ENCODE results near the gene FPR3. TPM values are rescaled to one million over a fixed set of nuclear protein-coding genes. Genes with fewer than 3 reads are reported as not detected.

FPR3 gene
- polyA plus RNA-seq, 1 of the 3 experiments (the other 2 are of a cell fraction) = 0.02 TPM

DNA sequence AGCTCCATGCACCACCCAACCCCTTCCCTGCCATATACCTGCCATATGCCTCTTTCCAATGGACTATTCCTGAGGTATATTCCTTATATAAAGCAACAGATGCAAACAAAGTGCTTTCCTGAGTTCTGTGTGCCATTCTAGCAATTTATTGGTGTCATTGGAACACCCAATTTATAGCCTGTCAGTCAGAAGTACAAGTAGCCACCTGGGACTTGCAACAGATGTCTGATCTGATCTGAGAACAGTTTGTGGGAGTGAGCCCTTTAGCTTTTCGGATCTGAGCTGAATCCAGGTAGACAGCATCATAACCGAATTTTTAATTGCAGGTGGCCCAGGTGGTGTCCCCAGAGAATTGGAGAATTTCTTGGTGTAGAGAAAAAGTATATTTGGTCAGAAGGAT is 963 bp upstream of the FPR3 start:
- Histone ChIP-seq H3K9me3 (no peaks in the 10 kb centered on the region), H3F3A (replicated peaks; ENCODE audit: insufficient read depth) (peaks cover 25% of the 10 kb centered on the region), H3K9ac (peak overlapping the region; percentile 13; the same call in 1 of the 2 replicates), H3K4me2 (no peak overlapping the region), H3K27me3 (ENCODE audit: insufficient read depth) (no peaks in the 10 kb centered on the region), H3K36me3 (replicated peaks in 1 of 2; ENCODE audit: control insufficient read depth in 1 of 2, insufficient read depth in 2 of 2, low read length in 1 of 2) (no peaks in the 10 kb centered on the region), H4K20me1 (ENCODE audit: insufficient read depth) (no peaks in the 10 kb centered on the region), H3K4me3 (ENCODE audit: low read depth in 2 of 2, low read length in 1 of 2) (no peak overlapping the region), H2AFZ (ENCODE audit: low read depth) (no peak overlapping the region), H3K9me2 (no peaks in the 10 kb centered on the region), H3K4me1 (ENCODE audit: control insufficient read depth in 1 of 2, insufficient read depth in 2 of 2, low read depth in 1 of 2, low read length in 1 of 2) (peaks cover 0 to 30% of the 10 kb centered on the region in 2 experiments; a peak in 2 of 4 replicates), H3K27ac (ENCODE audit: low read depth in 2 of 2, low read length in 1 of 2) (peak overlapping the region in 1 of 2 experiments; percentile 70; a peak in 1 of 4 replicates), H3K79me2 (ENCODE audit: insufficient read depth) (no peaks in the 10 kb centered on the region; the same call in 1 of the 2 replicates)
- DNase-seq = no peak
- 3% methylated on average over 2 of the region's 2 CpGs for WGBS (ENCODE audit: low lambda C conversion rate)
- POLR2A ChIA-PET = no interaction called here
- TF ChIP-seq RAD21 (IDR thresholded peaks at IDR 0.05; ENCODE audit: low read length) (no peak), RXRA (IDR thresholded peaks at IDR 0.05; ENCODE audit: borderline replicate concordance, low read depth) (no peak), EZH2phosphoT487 (IDR thresholded peaks at IDR 0.05; ENCODE audit: borderline replicate concordance, low read depth) (no peak), FOXJ3 (CRISPR knock-in tag; IDR thresholded peaks at IDR 0.05) (no peak), CHD2 (IDR thresholded peaks at IDR 0.05; ENCODE audit: low read length, partially characterized antibody) (no peak), NFIC (IDR thresholded peaks at IDR 0.05; ENCODE audit: borderline replicate concordance) (no peak), TEAD4 (IDR thresholded peaks at IDR 0.05; ENCODE audit: borderline replicate concordance, insufficient read depth) (no peak), TAF1 (IDR thresholded peaks at IDR 0.05; ENCODE audit: borderline replicate concordance, low read depth, low read length) (no peak), TCF12 (IDR thresholded peaks at IDR 0.05) (no peak), MXI1 (IDR thresholded peaks at IDR 0.05; ENCODE audit: low read depth, low read length) (no peak), POLR2AphosphoS5 (IDR thresholded peaks at IDR 0.05; ENCODE audit: low read depth, low read length) (no peak), FOXM1 (IDR thresholded peaks at IDR 0.05; ENCODE audit: low read depth) (no peak), FOSL2 (IDR thresholded peaks at IDR 0.05; ENCODE audit: borderline replicate concordance, low read depth) (no peak), RFX5 (IDR thresholded peaks at IDR 0.05; ENCODE audit: low read length) (no peak), ELF1 (IDR thresholded peaks at IDR 0.05) (no peak)
- TF ChIP-seq, protein P1, sequence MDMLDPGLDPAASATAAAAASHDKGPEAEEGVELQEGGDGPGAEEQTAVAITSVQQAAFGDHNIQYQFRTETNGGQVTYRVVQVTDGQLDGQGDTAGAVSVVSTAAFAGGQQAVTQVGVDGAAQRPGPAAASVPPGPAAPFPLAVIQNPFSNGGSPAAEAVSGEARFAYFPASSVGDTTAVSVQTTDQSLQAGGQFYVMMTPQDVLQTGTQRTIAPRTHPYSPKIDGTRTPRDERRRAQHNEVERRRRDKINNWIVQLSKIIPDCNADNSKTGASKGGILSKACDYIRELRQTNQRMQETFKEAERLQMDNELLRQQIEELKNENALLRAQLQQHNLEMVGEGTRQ (IDR thresholded peaks at IDR 0.05; ENCODE audit: borderline replicate concordance, low read depth, low read length) = no peak
- TF ChIP-seq, protein P2, sequence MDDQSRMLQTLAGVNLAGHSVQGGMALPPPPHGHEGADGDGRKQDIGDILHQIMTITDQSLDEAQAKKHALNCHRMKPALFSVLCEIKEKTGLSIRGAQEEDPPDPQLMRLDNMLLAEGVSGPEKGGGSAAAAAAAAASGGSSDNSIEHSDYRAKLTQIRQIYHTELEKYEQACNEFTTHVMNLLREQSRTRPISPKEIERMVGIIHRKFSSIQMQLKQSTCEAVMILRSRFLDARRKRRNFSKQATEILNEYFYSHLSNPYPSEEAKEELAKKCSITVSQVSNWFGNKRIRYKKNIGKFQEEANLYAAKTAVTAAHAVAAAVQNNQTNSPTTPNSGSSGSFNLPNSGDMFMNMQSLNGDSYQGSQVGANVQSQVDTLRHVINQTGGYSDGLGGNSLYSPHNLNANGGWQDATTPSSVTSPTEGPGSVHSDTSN (IDR thresholded peaks at IDR 0.05) = no peak
- TF ChIP-seq, protein P3, sequence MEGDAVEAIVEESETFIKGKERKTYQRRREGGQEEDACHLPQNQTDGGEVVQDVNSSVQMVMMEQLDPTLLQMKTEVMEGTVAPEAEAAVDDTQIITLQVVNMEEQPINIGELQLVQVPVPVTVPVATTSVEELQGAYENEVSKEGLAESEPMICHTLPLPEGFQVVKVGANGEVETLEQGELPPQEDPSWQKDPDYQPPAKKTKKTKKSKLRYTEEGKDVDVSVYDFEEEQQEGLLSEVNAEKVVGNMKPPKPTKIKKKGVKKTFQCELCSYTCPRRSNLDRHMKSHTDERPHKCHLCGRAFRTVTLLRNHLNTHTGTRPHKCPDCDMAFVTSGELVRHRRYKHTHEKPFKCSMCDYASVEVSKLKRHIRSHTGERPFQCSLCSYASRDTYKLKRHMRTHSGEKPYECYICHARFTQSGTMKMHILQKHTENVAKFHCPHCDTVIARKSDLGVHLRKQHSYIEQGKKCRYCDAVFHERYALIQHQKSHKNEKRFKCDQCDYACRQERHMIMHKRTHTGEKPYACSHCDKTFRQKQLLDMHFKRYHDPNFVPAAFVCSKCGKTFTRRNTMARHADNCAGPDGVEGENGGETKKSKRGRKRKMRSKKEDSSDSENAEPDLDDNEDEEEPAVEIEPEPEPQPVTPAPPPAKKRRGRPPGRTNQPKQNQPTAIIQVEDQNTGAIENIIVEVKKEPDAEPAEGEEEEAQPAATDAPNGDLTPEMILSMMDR (IDR thresholded peaks at IDR 0.05) = no peak
- TF ChIP-seq, protein P4, sequence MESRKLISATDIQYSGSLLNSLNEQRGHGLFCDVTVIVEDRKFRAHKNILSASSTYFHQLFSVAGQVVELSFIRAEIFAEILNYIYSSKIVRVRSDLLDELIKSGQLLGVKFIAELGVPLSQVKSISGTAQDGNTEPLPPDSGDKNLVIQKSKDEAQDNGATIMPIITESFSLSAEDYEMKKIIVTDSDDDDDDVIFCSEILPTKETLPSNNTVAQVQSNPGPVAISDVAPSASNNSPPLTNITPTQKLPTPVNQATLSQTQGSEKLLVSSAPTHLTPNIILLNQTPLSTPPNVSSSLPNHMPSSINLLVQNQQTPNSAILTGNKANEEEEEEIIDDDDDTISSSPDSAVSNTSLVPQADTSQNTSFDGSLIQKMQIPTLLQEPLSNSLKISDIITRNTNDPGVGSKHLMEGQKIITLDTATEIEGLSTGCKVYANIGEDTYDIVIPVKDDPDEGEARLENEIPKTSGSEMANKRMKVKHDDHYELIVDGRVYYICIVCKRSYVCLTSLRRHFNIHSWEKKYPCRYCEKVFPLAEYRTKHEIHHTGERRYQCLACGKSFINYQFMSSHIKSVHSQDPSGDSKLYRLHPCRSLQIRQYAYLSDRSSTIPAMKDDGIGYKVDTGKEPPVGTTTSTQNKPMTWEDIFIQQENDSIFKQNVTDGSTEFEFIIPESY (IDR thresholded peaks at IDR 0.05; ENCODE audit: borderline replicate concordance, low read depth) = no peak
- TF ChIP-seq, protein P5, sequence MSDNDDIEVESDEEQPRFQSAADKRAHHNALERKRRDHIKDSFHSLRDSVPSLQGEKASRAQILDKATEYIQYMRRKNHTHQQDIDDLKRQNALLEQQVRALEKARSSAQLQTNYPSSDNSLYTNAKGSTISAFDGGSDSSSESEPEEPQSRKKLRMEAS (IDR thresholded peaks at IDR 0.05; ENCODE audit: low read depth) = no peak
- CTCF ChIA-PET = no interaction called here

Data from SK-N-SH (cell line).